ENCODE data around the gene SP6.

Gene SP6

DNA sequence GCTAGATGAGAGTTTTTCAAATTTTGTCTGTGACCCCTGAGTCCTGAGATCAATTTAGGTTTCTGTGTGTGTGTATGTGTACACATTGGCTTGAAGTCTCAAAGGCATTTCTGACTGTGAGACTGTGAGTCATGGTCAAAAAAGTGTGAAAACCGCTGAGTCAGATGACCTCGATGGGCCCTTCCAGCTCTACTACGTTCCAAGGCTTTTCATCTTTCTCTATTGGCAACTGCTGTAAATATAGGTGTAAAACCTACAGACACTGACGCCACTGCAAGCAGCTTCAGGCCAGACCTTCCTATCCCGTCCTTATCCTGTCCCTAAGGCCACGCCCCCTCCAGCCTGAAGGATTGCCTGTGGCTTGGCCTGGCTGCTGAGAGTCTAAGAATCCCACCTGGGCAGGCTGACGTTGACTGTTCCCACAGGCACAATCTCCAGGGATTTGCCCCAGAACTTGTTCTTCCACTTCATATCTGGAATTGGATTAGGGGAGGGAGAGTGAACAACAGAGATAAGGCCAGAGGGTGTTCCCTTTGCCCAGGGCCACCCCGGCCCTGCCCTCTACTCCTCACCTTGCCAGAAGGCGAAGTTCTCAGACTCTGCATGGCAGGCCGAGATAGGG is 40.7 kb downstream of the SP6 start:
- DNase-seq, result no peak

DNA sequence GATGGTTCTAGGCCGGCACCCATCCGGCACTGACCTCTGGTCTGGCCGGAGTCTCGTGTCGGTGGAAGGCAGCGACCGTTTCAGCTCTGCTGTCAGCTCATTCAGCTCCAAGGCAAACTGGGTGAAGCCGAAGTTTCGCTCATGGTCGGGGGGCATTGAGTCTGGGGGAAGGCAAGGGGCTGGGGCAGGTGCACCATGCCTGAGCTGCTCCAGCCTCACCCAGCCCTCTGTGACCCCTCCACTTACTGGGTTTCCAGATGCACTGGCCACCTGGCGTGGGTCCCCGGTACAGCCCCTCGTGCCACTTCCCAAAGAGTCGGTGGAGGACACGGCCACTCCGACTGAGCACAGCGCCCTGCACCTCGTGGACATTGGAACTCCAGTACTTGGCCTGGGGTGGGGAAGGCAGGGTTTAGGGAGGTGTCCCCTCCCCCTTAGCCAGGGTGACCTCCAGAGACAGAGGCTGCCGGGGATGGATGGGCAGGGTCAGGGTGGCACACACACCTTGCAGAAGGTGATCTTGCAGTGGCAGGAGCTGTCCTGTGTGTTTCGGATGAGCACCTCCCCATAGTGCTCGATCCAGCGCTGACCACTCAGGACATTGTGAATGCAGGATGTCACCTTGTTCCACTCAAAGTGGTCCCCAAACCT is 42.0 kb downstream of the SP6 start:
- DNase-seq, result no peak

DNA sequence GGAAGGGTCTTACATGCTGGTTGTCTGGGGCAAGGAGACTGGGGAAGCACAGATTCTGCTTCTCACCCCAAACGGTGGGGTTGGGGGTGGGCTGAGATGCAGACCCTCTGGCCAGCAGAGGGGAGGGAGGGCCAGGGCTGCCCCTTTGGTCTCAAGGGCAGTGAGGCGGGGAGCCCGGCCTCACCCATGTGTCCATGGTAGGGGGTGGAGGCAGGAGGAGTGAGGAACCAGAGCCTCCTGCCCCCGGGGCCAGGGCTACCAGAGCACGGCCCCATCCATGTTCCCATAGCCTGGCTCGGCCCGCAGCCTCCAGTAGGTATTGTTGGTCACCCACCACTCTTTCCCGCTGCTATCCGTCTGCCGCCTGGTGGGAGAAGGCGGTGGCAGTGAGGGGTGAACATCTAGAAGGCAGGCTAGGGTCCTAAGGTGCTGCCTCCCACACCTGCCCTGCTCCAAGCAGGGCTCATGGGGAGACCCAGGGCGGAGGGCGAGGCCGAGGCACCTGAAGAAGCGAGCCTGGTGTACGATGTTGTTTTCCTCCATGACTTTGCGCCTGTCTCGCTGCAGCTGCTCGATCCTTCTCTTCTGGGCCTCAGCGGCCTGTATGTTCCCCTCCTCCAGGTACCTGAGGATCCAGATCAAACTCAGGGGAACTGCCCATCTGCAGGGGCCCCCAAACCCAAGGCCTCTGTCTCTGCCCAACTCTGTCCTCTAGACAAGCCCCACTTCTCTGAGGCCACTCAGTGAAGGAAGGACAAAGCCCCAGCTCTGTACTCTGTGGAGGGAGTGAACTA is 42.7 kb downstream of the SP6 start:
- DNase-seq, result no peak

DNA sequence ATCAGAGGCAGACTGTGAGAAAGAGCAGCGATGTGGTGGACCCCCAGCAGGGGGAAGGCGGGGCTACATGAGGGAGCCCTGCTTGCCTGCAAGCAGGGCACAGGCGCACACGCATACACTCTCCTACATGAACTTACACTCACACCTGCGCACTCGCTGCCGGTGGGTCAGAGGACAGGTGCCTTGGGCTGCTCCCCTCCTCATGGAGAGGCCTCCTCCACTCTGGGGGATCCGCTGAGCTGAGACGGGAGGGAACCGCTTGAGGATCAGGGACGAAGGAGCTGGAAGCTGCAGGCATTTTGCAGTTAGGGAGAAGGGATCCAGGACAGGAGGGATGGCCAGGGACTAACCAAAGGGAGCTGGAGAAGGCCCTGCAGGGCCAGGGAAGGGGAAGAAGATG is 43.5 kb downstream of the SP6 start:
- no peak for DNase-seq

DNA sequence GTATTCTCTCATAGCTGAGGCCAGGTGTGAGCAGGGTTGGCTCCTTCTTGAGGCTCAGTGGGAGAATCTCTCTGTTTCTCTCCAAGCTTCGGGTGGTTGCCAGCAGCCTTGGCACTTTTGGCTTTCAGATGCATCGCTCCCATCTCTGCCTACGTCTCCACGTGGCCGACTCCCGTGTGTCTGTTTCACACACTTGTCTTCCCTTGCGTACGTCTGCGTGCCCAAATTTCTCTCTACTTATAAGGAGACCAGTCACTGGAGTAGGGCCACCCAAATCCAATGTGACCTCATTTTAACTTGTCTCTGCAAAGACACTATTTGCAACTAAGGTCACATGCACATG is 44.1 kb downstream of the SP6 start:
- no peak for DNase-seq

DNA sequence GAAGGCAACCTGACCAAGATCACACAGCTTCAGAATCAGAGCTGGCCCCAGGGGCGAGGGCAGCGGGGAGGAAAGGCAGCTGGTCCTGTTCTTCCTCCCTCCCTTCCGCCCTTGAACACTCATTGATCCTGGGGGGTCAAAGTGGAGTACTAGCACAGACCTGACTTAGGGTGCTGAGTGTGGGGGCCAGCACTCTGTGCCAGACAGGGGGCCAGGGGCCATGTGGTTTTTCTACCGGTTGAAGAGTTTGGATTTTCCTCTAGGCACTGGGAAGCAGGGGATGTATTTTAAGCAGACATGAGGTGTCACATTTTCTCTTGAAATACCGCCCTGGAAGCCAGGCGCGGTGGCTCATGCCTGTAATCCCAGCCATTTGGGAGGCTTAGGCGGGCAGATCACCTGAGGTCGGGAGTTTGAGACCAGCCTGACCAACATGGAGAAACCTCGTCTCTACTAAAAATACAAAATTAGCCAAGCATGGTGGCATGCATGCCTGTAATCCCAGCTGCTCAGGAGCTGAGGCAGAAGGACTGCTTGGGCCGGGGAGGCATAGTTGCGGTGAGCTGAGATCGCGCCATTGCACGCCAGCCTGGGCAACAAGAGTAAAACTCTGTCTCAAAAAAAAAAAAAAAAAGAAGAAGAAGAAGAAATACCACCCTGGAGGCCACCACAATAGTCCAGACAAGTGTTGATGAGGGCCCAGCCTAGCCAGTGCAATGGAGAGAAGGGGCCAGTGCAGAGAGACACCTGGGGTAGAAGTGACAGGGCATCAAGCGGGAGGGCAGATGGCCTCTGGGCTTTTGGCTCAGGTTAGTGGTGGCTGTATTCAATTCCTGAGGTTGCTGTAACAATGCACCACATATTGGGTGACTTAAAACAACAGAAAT is 44.7 kb downstream of the SP6 start:
- DNase-seq, result no peak

DNA sequence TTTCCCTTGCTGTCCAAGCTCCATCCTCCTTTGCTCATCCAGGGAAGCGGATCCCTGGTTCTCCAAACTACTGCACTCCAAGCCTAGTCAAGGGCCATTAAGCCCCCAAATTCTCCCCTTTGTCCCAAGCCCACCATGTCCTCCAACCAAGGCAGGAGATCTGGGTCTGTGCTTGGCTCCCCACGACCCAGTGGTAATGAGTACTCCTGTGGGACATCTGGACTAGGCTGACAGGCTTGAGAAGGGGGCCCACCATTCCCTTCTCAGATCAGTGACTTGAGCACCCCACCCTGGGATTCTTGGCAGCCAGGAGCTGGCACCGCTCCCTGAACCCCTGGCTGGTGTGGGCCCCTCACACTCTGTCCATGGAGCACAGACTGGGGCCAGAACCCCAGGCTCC is 46.5 kb downstream of the SP6 start:
- no peak for DNase-seq

DNA sequence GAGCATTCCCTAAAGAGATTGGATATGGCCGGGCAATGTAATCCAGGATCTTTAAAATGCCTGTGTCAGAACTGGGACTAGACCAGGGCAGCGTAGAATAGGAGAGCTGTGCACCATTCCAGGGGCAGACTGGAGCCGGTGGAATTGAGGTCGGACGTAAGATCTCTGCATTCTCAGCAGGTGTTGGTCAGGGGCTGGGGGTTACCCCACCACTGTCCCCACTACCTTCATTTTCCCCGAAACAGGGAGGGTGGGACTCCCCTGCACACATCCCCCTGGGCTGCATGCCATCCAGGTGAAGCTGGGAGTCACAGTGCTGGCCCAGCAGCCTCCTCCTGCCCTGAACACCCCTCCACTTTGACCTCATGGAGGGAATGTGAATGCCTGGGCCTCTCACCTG is 47.2 kb downstream of the SP6 start:
- no peak for DNase-seq

DNA sequence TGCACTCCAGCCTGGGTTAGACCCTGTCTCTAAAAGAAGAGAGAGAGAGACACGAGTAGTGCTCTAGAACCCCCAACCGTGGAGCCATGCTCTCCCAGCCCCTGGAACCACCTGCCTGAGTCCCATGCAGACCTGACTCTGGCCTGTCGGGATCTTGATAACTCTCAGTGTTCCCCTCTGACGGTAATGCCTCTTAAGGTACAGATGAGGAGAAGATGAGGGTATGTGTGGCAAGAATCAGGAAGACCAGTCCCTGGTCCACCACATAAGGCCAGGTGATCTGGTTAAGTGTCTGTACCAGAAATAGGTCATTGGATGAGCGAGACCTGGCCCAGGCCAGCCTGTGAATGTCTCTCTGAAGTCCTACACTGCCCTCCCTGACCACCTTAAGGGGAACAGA is 47.8 kb downstream of the SP6 start:
- DNase-seq, result no peak

DNA sequence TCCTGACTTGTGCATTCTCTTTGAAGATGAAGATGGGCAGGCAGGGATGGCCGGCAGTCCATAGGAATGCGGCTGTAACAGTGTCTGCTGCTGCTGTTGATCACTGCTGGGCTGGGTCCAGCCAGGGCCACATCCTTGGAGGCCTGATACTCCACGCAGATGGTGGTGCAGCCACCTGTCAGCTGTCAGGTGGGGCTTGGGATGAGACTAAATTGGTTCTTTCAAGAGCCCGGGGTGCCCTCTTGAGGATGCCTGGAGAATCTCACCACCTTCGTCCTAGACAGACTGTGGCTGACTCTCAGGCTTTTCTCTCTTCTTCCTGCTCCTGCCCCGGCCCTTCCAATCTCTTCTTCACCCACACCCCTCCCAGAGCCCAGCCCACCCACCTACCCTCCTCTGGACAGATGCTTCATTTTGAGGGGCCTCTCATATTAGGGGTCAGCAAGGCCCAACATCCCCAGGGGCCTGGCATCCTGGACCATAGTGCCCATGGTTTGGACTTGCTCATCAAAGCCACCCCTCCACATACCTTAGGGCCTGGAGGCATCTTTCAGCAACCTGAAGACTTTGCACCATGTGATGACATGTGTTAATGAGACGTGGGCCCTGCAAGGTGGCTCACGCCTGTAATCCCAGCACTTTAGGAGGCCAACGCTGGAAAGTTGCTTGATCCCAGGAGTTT is 48.5 kb downstream of the SP6 start:
- DNase-seq, result peak; percentile 62

DNA sequence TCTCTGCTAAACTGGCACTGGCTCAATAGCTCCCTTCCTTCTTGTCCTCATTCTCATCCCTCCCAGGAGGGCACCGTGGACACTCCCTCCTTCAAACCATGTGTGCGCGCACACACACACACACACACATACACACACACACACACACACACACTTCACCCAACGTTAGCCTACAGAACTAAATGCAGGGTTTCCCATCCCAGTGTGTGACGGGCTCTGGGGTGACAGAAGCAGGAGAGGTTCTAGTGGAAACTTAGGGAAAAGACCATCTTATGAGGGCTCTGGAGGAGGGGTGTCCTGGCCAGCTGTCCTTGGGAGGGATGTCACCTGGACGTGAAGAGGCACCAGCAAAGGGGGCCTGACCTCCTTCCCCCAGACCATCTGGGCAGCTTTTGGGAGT is 49.1 kb downstream of the SP6 start:
- no peak for DNase-seq

DNA sequence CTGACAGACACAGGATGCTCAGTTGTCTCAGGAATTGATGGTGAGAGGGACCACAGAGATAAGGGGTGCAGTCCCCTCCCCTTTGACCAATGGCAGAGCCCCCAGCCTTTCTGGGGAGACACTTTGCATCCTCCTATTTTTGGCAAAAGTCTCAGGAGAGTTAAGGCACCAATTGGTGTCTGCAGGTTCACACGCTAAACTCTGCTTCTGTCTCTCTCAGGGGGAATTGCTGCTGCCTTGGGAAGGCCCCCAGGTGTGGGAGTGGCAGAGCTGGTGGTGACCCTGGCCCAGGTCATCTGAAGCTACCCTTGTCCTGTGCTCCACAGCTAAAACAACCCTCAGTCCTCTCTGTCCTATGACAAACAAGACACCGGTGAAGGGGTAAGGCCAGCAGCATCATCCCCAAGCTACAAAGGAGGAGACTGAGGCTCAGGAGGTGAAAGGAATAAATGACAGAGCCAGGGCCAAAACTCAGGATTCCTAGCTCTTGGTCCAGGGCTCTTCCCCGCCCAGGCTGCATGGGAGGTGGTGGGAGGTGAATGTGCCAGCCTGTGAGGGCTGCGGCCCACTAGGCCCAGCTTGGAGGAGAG is 49.7 kb downstream of the SP6 start:
- DNase-seq, result no peak

DNA sequence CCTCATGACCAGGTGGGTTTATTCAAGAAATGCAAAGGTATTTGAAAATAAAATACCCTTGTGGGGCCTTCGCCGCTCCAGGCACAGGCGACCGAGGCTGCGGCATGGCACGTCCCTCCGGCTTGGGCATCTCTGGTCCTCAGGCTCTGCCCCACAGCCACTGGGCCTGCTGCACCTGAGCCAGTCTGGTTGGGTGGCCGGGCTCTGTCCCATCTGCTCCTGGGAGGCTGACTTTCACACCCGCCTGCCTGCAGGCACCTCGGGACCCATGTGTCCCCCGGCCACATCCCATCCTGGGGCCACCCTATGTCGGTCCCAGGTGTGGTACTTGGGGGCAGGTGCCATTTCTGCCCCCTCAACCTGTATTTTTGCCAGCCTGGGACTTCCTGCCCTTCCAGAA is 50.3 kb downstream of the SP6 start:
- no peak for DNase-seq

DNA sequence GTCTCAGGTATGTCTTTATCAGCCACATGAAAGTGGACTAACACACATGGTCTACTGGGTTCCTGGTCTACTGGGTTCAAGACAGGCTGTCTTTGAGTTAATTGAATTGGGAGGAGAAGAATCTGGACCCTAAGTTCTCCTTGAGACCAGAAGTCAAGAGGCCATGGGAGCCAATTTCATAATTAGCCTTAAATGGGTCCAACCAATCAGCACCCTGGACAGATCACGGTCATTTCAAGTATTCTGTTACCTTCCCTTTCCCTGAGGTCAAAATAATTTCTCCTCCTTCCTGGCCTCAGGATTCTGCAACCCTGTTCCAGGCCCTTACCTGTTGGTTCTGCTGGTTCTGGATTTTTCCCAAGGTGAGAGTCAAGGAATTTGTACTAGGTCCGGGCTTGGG is 53.2 kb downstream of the SP6 start:
- no peak for DNase-seq
